GM10248 (cell line): Measurements from ENCODE around the gene ETS1.

ENCODE experiments used
- CTCF ChIA-PET: fragments of 300-600 bp; sonication (Branson Sonifier 250); formaldehyde crosslinking; extraction: SDS; loops from one replicate; lab custom pipeline; 2021; ENCODE audit warnings: antibody characterized with exemption; lab: Yijun Ruan, JAX
- POLR2A ChIA-PET: fragments of 350-650 bp; sonication (Branson Sonifier 250); formaldehyde crosslinking; extraction: SDS; loops from one replicate; lab custom pipeline; 2020; ENCODE audit warnings: antibody characterized with exemption; lab: Yijun Ruan, JAX
- DNase-seq: peaks from one replicate; pipeline ENCODE4 v3.0.0; 2012; ENCODE audit errors: extremely low spot score
- TF ChIP-seq, protein P1 (sequence below): IDR thresholded peaks from 2 replicates; pipeline ENCODE4 v1.5.1; 2012; ENCODE audit warnings: mild to moderate bottlenecking, low read depth; ENCODE audit errors: extremely low read depth, missing control alignments, control extremely low read depth

The ETS1 gene

DNA sequence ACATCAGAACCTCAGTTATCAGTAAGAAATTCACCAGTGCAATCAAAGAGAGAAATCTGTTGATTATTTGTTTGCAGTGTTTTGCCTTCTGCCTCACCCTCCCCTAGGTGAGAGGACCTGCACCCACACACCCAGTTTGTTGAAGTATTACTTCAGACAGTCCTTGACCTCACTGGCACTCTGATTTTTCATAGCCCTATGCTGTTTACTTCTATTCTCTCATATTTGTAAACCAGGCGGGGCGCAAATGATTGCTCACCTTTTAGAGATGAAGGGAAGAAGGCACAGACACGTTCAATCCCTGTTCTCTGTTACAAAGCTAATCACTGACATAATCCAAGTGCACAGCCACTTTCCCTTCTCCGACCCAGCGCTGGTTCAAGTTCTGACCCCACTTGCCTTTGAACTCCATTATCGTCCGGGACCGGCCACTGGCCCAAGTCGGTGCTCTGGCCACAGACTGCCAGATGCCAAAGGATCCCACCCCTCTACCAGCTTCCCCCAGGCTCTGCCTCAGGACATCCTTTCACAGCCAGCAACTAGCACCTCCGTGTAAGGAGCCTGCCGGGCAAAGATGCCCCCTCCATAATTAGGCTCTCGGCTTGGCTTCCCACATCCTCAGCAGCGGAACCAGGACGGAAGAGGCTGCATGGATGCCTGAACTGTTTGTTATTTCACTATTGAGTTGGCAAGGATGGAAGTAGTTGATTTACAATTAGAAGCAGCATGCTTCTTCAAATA, 1.7 kb downstream of the ETS1 start:
- ChIA-PET CTCF (interaction anchor here (1.4 kb wide), 1 partner anchor 9 kb away, joined by 3 read pairs; no protein-coding TSS in a partner anchor), POLR2A (no interaction called here)
- no peak for DNase-seq
- TF ChIP-seq, protein P1, sequence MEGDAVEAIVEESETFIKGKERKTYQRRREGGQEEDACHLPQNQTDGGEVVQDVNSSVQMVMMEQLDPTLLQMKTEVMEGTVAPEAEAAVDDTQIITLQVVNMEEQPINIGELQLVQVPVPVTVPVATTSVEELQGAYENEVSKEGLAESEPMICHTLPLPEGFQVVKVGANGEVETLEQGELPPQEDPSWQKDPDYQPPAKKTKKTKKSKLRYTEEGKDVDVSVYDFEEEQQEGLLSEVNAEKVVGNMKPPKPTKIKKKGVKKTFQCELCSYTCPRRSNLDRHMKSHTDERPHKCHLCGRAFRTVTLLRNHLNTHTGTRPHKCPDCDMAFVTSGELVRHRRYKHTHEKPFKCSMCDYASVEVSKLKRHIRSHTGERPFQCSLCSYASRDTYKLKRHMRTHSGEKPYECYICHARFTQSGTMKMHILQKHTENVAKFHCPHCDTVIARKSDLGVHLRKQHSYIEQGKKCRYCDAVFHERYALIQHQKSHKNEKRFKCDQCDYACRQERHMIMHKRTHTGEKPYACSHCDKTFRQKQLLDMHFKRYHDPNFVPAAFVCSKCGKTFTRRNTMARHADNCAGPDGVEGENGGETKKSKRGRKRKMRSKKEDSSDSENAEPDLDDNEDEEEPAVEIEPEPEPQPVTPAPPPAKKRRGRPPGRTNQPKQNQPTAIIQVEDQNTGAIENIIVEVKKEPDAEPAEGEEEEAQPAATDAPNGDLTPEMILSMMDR, result no peak

DNA sequence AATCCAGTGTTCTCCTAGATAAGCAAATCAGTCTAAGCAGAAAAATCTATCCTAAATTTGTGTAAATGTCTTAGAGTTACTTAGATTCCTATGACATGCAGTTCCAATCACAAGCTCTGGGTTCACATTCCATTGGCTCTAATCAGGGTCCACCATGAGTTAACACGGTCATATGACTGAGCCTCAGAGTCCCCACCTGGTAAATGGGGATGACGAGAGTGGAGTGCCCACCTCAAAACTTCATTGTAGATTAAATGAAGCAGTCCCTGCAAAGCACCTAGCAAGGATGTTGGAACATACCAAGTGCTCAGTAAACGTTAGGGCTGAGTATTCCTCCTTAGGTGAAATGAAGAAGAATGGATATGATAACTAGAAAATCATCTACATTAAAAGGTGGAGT, 3.1 kb downstream of the ETS1 start:
- CTCF ChIA-PET, result no interaction called here
- POLR2A ChIA-PET, result no interaction called here
- DNase-seq, result no peak
- TF ChIP-seq, protein P1, result no peak

DNA sequence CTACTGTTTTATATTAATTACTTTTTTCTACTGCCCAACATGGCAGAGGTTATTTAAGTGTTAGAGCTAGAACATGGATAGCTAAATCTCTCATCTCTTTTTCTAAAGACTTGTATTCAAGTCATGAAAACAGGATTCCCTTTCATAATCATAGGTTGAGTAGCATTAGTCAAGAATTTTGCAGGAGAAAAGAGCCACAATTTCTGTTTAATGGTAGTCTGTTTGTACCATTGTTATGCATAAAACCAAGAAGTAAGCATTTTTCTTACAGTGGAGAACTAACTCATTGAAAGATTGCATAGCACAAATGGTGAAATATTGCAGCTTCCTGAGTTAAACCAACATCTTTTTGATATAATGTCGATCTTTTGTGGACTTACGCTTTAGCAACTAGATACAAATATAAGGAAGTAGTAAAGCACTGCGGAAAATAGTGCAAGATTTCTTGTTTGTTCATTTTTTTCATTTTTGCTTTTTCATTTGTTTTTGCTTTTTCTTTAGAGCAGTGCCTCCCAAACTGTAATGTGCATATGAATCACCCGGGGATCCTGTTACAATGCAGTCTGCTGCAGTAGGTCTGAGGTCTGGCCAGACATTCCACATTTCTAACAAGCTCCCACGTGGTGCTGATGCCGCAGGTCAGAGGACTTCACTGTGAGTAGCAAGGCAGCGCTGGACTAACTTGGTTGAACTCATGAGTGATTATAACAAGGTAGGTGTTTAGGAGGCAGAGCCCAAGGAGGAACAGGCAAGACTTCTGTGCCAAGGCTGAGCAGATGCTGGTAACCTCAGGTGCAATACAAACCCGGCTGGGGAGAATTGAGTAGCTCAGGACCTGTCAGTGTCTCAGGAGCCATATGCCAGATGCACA, 4.6 kb downstream of the ETS1 start:
- TF ChIP-seq, protein P1, result no peak
- no peak for DNase-seq
- CTCF ChIA-PET, result interaction anchor here (1.2 to 2.0 kb wide), 4 partner anchors 9 to 248 kb away, joined by 3 to 5 read pairs (median 4); no protein-coding TSS in a partner anchor
- POLR2A ChIA-PET, result no interaction called here

DNA sequence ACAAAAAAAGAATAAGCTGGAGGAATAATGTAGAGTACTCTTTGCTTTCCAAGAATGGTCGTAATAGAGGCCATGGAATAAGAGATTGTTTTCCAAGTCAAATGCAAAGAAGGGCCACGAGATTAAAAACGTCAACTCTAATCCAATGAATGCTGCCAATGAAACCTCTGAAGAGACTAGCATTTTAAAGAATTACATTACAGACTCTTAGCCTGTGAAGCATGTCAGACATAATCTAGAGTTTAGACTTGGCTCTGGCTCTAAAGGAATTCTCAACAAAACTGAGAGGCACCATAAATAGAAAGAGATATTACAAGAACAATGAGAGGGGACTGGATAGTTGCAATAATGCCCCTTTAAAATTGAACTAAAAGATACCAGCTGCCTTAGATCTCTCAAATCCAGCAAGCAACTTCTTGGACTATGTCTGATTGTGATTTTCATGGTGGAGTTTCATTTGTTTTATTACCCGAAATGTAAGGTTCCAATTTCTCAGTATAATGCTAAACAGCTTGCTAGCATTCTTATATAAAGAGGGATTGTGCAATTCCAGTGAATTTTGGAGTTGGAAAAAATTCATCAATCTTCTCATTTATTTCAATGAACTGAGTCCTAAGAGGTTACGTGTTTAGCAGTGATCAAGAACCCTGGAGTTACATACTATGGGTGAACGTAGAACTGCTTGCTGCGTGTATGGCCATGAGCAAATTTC, 5.6 kb downstream of the ETS1 start:
- POLR2A ChIA-PET, result no interaction called here

DNA sequence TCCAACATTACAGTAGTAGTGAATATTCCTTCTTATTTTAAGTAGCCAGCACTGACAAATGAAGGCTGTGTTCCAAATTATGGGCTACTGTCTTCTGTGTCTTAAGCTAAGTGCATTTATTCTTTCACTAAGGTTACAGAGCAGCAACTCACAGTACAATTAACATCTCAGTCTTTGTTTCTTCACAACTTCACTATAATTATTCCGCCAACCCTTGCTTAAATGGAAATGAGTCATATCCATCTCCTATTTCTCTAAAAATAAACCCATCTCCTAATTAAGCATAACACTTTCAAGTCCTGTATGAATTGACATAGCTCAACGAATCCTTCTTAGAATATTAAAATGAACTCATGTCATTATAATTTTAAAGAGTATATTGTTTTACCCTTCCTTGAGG, 6.7 kb downstream of the ETS1 start:
- DNase-seq, result no peak
- TF ChIP-seq, protein P1, result no peak
- ChIA-PET POLR2A (no interaction called here), CTCF (interaction anchor here (1.4 to 1.5 kb wide), 2 partner anchors 50 to 422 kb away, joined by 4 read pairs; no protein-coding TSS in a partner anchor)

More for the DNA sequence above, 5.6 kb downstream of the ETS1 start:
- TF ChIP-seq, protein P1, result no peak
- CTCF ChIA-PET, result interaction anchor here (1.2 to 2.0 kb wide), 3 partner anchors 13 to 249 kb away, joined by 4 to 5 read pairs (median 4); no protein-coding TSS in a partner anchor
- DNase-seq, result no peak
